ENCODE data around the gene COX14. TPM values are rescaled to one million over a fixed set of nuclear protein-coding genes. Genes with fewer than 3 reads are reported as not detected.

The COX14 gene
- total and polyA plus RNA-seq, 4 donors, result 31.2 to 85.3 (median 70.4) TPM

DNA sequence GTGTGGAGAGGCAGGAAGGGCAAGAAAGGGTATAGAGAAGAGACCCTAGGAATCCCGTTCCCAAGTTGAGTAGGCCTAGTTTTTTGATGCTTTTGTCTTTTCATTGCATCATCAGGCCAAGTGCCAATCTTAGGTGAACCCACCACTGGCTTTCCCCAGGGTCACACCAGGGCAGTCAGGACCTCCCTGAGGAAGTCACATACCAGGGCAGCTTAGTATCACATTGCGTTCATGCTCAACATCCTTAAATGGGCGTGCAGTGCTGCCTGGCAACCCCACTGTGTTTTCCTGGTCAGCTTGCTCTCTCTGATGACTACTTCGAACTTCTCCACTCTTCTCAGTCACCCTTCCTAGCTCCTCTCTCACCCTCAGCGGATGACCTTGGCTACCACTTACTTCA is 45.6 kb upstream of the COX14 start:
- peaks cover 0 to 5% (median 4%) of the 10 kb centered on the region in 5 donors for H3K4me1 ChIP-seq (ENCODE audit: control insufficient read depth in 5 of 5, insufficient read depth in 5 of 5, low read length in 5 of 5)
- no peak overlapping the region for H3K27ac ChIP-seq (ENCODE audit: low read depth in 1 of 2, low read length in 1 of 2)
- no peak overlapping the region for H3K9ac ChIP-seq (ENCODE audit: insufficient read depth in 1 of 2, low read length in 2 of 2)
- DNase-seq (no peak), ATAC-seq (ENCODE audit: insufficient read depth, low FRiP score) (no peak)
- H3K36me3 ChIP-seq (ENCODE audit: control insufficient read depth in 4 of 4, insufficient read depth in 4 of 4, low read length in 4 of 4), result no peaks in the 10 kb centered on the region
- WGBS, 2 donors, result 58 to 61% methylated on average over 5 of the region's 5 CpGs
- H3K27me3 ChIP-seq (ENCODE audit: control insufficient read depth in 3 of 3, insufficient read depth in 3 of 3, low read length in 2 of 3), result no peaks in the 10 kb centered on the region
- no peak overlapping the region for H3K4me3 ChIP-seq
- H3K9me3 ChIP-seq (ENCODE audit: control insufficient read depth in 4 of 4, insufficient read depth in 3 of 4, low read length in 3 of 4), result no peaks in the 10 kb centered on the region
- TF ChIP-seq, protein P1, sequence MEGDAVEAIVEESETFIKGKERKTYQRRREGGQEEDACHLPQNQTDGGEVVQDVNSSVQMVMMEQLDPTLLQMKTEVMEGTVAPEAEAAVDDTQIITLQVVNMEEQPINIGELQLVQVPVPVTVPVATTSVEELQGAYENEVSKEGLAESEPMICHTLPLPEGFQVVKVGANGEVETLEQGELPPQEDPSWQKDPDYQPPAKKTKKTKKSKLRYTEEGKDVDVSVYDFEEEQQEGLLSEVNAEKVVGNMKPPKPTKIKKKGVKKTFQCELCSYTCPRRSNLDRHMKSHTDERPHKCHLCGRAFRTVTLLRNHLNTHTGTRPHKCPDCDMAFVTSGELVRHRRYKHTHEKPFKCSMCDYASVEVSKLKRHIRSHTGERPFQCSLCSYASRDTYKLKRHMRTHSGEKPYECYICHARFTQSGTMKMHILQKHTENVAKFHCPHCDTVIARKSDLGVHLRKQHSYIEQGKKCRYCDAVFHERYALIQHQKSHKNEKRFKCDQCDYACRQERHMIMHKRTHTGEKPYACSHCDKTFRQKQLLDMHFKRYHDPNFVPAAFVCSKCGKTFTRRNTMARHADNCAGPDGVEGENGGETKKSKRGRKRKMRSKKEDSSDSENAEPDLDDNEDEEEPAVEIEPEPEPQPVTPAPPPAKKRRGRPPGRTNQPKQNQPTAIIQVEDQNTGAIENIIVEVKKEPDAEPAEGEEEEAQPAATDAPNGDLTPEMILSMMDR (IDR thresholded peaks at IDR 0.05; ENCODE audit: control extremely low read depth, extremely low read depth), result no peak

DNA sequence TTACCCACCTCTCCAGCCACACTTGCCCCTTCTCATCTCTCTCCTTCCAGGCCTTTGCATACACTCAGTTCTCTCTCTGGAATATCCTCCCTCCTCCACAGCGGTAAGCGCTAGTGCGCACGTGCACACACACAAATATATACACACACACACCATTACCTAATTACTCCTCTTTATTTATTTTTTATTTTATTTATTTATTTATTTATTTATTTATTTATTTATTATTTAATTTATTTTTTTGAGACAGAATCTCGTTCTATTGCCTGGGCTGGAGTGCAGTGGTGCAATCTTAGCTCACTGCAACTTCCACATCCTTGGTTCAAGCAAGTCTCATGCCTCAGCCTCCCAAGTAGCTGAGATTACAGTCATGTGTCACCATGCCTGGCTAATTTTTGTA is 43.0 kb upstream of the COX14 start:
- ATAC-seq (ENCODE audit: insufficient read depth, low FRiP score) (no peak), DNase-seq (no peak)
- no peaks in the 10 kb centered on the region for H3K27me3 ChIP-seq (ENCODE audit: control insufficient read depth in 3 of 3, insufficient read depth in 3 of 3, low read length in 2 of 3)
- no peak overlapping the region for H3K27ac ChIP-seq (ENCODE audit: low read depth in 1 of 2, low read length in 1 of 2)
- no peak overlapping the region for H3K9ac ChIP-seq (ENCODE audit: insufficient read depth in 1 of 2, low read length in 2 of 2)
- no peaks in the 10 kb centered on the region for H3K36me3 ChIP-seq (ENCODE audit: control insufficient read depth in 4 of 4, insufficient read depth in 4 of 4, low read length in 4 of 4)
- TF ChIP-seq, protein P1 (IDR thresholded peaks at IDR 0.05; ENCODE audit: control extremely low read depth, extremely low read depth), result no peak
- H3K4me1 ChIP-seq (ENCODE audit: control insufficient read depth in 5 of 5, insufficient read depth in 5 of 5, low read length in 5 of 5), result peaks cover 0 to 5% (median 4%) of the 10 kb centered on the region in 5 donors
- WGBS, 2 donors, result 85 to 91% methylated on average over 5 of the region's 5 CpGs
- no peaks in the 10 kb centered on the region for H3K9me3 ChIP-seq (ENCODE audit: control insufficient read depth in 4 of 4, insufficient read depth in 3 of 4, low read length in 3 of 4)
- no peak overlapping the region for H3K4me3 ChIP-seq

DNA sequence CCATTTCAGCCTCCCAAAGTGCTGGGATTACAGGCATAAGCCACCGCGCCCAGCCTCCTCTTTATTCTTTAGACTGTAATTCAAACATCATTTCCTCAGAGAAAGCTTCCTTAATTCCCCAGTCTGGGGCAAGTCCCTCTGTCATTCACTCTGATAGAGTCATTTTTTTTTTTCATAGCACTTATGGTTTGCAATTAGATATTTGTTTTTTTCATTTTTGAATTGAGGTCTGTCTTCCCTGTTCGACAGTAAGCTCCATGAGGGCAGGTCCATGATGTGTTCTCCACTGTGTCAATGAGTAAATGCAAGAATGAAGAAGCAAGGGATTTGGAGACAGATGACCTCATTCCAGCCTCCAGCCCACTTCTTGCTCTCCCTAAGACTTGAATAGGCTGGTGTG is 42.5 kb upstream of the COX14 start:
- H3K27me3 ChIP-seq (ENCODE audit: control insufficient read depth in 3 of 3, insufficient read depth in 3 of 3, low read length in 2 of 3), result no peaks in the 10 kb centered on the region
- WGBS, 2 donors, result 93 to 98% methylated on average over 3 of the region's 3 CpGs
- TF ChIP-seq, protein P1 (IDR thresholded peaks at IDR 0.05; ENCODE audit: control extremely low read depth, extremely low read depth), result no peak

More for the DNA sequence above, 42.5 kb upstream of the COX14 start:
- no peak for DNase-seq
- Histone ChIP-seq H3K4me1 (ENCODE audit: control insufficient read depth in 5 of 5, insufficient read depth in 5 of 5, low read length in 5 of 5) (peaks cover 0 to 5% (median 4%) of the 10 kb centered on the region in 5 donors), H3K36me3 (ENCODE audit: control insufficient read depth in 4 of 4, insufficient read depth in 4 of 4, low read length in 4 of 4) (no peaks in the 10 kb centered on the region), H3K27ac (ENCODE audit: low read depth in 1 of 2, low read length in 1 of 2) (no peak overlapping the region), H3K9ac (ENCODE audit: insufficient read depth in 1 of 2, low read length in 2 of 2) (no peak overlapping the region), H3K4me3 (no peak overlapping the region), H3K9me3 (ENCODE audit: control insufficient read depth in 4 of 4, insufficient read depth in 3 of 4, low read length in 3 of 4) (no peaks in the 10 kb centered on the region)
- no peak for ATAC-seq (ENCODE audit: insufficient read depth, low FRiP score)
